OCI-LY1 (cell line): ENCODE data around the gene GGCT.
"Not testable (repeated sequence)": the region's sequence is repeated elsewhere in the genome, so short reads cannot be mapped to it uniquely, and the experiment has no call there.

Source experiments
- H2AFZ ChIP-seq: fragments of 200-600 bp; sonication (generic), shearing (Covaris generic); 2 replicates; pipeline ENCODE4 v1.6.0; 2014; ENCODE audit warnings: antibody characterized with exemption, mild to moderate bottlenecking, low read length
- H3F3A ChIP-seq: fragments of 200-600 bp; sonication (generic), shearing (Covaris generic); 2 replicates; pipeline ENCODE4 v1.6.0; 2014; ENCODE audit warnings: mild to moderate bottlenecking, antibody characterized with exemption, low read length, moderate library complexity; ENCODE audit not compliant: insufficient read depth
- H3K27ac ChIP-seq: fragments of 200-600 bp; sonication (generic); 2 replicates; pipeline ENCODE4 v1.5.1; 2014; ENCODE audit warnings: low read length, mixed run types, mild to moderate bottlenecking, low read depth; ENCODE audit not compliant: poor library complexity, severe bottlenecking
- H3K27me3 ChIP-seq: fragments of 200-600 bp; sonication (generic); 2 replicates; pipeline ENCODE4 v1.6.0; 2014; ENCODE audit warnings: antibody characterized with exemption, mild to moderate bottlenecking, low read length, moderate library complexity; ENCODE audit not compliant: insufficient read depth
- H3K36me3 ChIP-seq: fragments of 200-600 bp; sonication (generic); 2 replicates; pipeline ENCODE4 v1.6.1; 2014; ENCODE audit warnings: mild to moderate bottlenecking, antibody characterized with exemption, low read length, moderate library complexity, mixed read lengths; ENCODE audit not compliant: insufficient read depth
- H3K4me1 ChIP-seq: fragments of 200-600 bp; sonication (generic); 2 replicates; pipeline ENCODE4 v1.5.1; 2014; ENCODE audit warnings: mild to moderate bottlenecking, low read length, moderate library complexity; ENCODE audit not compliant: insufficient read depth, severe bottlenecking
- H3K4me2 ChIP-seq: fragments of 200-600 bp; sonication (generic), shearing (Covaris generic); 2 replicates; pipeline ENCODE4 v1.6.1; 2014; ENCODE audit warnings: low read length
- H3K4me3 ChIP-seq: fragments of 200-600 bp; sonication (generic); 2 replicates; pipeline ENCODE4 v1.5.1; 2014; ENCODE audit warnings: low read length, low read depth, mild to moderate bottlenecking, mixed read lengths; ENCODE audit not compliant: poor library complexity, severe bottlenecking
- H3K79me2 ChIP-seq: fragments of 200-600 bp; shearing (Covaris generic); 2 replicates; pipeline ENCODE4 v1.6.1; 2016; ENCODE audit warnings: mixed run types, low read length, mixed read lengths; ENCODE audit not compliant: insufficient read depth
- H3K9ac ChIP-seq: fragments of 200-600 bp; sonication (generic), shearing (Covaris generic); 2 replicates; pipeline ENCODE4 v1.6.1; 2014; ENCODE audit warnings: mild to moderate bottlenecking, low read length, mixed read lengths
- H3K9me2 ChIP-seq: fragments of 200-600 bp; sonication (generic), shearing (Covaris generic); 2 replicates; pipeline ENCODE4 v1.6.1; 2014; ENCODE audit warnings: low read depth, mild to moderate bottlenecking, low read length, mixed read lengths
- H3K9me3 ChIP-seq: fragments of 200-600 bp; shearing (Covaris generic); 2 replicates; pipeline ENCODE4 v1.6.1; 2014; ENCODE audit warnings: low read length, mixed read lengths
- H4K20me1 ChIP-seq: fragments of 200-600 bp; sonication (generic), shearing (Covaris generic); 2 replicates; pipeline ENCODE4 v1.6.0; 2016; ENCODE audit warnings: mild to moderate bottlenecking, low read length; ENCODE audit not compliant: insufficient read depth
- EZH2 ChIP-seq: fragments of 200-600 bp; sonication (generic), shearing (Covaris generic); IDR thresholded peaks from 2 replicates; pipeline ENCODE4 v1.8.0; 2017; ENCODE audit warnings: borderline replicate concordance, mixed run types, mild to moderate bottlenecking, antibody characterized with exemption, low read length, moderate library complexity, mixed read lengths
- TF ChIP-seq, protein P1 (sequence below): fragments of 200-600 bp; sonication (generic), shearing (Covaris generic); IDR thresholded peaks from 2 replicates; pipeline ENCODE4 v1.5.1; 2017; ENCODE audit warnings: mild to moderate bottlenecking, antibody characterized with exemption, low read length, moderate library complexity, mixed read lengths

The GGCT gene

DNA sequence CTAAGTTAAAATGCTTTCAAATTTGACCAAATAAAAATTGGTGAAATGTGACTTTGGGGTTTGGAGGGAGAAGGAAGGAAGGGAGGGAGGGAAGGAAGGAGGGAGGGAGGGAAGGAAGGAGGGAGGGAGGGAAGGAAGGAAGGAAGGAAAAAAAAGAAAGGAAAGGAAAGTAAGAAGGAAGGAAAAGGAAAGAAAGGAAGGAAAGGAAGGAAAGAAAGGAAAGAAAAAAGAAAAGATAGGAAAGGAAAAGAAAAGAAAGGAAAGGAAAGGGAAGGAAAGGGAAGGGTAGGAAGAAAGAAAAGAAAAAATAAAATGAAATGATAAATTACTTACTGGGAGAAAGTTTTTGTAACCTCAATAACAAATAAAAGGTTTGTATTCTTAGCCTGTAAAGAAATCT is 24.1 kb upstream of the GGCT start:
- H4K20me1 ChIP-seq = no peaks in the 10 kb centered on the region
- H3K36me3 ChIP-seq = no peaks in the 10 kb centered on the region
- no peaks in the 10 kb centered on the region for H3K4me1 ChIP-seq
- no peak overlapping the region for H2AFZ ChIP-seq
- no peak overlapping the region for H3K4me3 ChIP-seq
- H3K9me3 ChIP-seq = no peaks in the 10 kb centered on the region
- H3K9ac ChIP-seq = no peak overlapping the region
- H3F3A ChIP-seq = no peaks in the 10 kb centered on the region
- H3K27me3 ChIP-seq = no peaks in the 10 kb centered on the region
- H3K9me2 ChIP-seq = no peaks in the 10 kb centered on the region
- no peaks in the 10 kb centered on the region for H3K79me2 ChIP-seq
- TF ChIP-seq EZH2 = no peak
- TF ChIP-seq, protein P1, sequence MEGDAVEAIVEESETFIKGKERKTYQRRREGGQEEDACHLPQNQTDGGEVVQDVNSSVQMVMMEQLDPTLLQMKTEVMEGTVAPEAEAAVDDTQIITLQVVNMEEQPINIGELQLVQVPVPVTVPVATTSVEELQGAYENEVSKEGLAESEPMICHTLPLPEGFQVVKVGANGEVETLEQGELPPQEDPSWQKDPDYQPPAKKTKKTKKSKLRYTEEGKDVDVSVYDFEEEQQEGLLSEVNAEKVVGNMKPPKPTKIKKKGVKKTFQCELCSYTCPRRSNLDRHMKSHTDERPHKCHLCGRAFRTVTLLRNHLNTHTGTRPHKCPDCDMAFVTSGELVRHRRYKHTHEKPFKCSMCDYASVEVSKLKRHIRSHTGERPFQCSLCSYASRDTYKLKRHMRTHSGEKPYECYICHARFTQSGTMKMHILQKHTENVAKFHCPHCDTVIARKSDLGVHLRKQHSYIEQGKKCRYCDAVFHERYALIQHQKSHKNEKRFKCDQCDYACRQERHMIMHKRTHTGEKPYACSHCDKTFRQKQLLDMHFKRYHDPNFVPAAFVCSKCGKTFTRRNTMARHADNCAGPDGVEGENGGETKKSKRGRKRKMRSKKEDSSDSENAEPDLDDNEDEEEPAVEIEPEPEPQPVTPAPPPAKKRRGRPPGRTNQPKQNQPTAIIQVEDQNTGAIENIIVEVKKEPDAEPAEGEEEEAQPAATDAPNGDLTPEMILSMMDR = no peak
- H3K27ac ChIP-seq = no peak overlapping the region
- H3K4me2 ChIP-seq = no peak overlapping the region

DNA sequence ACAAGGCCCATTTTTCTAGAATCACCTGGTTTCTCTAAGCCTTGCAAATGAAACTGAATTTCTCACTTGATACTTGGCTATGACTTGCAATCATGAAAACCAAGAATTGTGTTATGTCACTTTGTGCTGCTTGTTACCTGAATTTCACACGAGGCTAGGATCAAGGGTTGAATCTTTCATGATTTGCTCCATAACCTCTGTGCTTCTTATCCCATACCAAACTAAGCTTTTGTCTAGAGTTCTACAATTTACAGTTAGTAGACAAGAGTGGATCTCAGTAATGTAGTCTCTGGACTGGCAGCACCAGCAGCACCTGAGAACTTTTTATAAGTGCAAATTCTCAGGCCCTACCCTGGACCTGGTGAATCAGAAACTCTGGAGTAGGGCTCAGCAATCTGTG is 22.7 kb upstream of the GGCT start:
- not testable (repeated sequence) for H3K4me2 ChIP-seq, H3F3A ChIP-seq, H3K9ac ChIP-seq, H3K36me3 ChIP-seq, H3K9me2 ChIP-seq, H3K27ac ChIP-seq, H2AFZ ChIP-seq, H3K79me2 ChIP-seq, H3K9me3 ChIP-seq, H4K20me1 ChIP-seq, H3K4me1 ChIP-seq, H3K27me3 ChIP-seq, H3K4me3 ChIP-seq

DNA sequence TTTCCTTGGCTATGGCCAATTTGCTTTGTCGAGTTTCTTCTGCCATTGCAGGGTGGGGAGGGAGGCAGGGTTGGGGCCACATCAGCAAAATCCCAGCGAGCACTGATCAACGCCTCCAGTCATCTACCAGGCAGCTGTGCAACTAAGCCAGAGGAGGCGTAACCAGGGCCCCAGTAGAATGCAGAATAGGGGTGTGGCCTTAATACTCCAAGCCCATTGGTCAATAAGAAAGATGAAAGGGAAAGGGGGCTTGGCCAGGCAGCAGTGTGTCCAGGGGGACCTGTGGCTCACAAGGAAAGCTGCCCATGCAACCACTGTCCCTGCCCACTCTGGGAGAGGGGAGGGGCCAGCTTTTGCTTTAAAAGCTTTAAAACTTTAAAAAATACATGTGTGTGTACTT is 21.5 kb upstream of the GGCT start:
- Histone ChIP-seq H3K9me2 (no peaks in the 10 kb centered on the region), H4K20me1 (no peaks in the 10 kb centered on the region), H3K79me2 (no peaks in the 10 kb centered on the region), H3K9ac (no peak overlapping the region), H3K27ac (no peak overlapping the region), H3K36me3 (no peaks in the 10 kb centered on the region), H3K4me2 (no peak overlapping the region), H3K27me3 (no peaks in the 10 kb centered on the region), H2AFZ (no peak overlapping the region), H3K9me3 (no peaks in the 10 kb centered on the region), H3F3A (no peaks in the 10 kb centered on the region), H3K4me3 (no peak overlapping the region), H3K4me1 (no peaks in the 10 kb centered on the region)
- TF ChIP-seq, protein P1 = no peak
- no peak for TF ChIP-seq EZH2

- Histone ChIP-seq H2AFZ (no peak overlapping the region), H3K4me3 (no peak overlapping the region), H3K79me2 (no peaks in the 10 kb centered on the region), H3K9ac (no peak overlapping the region), H3K4me2 (no peak overlapping the region), H3K27me3 (no peaks in the 10 kb centered on the region), H3F3A (no peaks in the 10 kb centered on the region), H3K9me3 (no peaks in the 10 kb centered on the region), H3K36me3 (no peaks in the 10 kb centered on the region), H3K4me1 (no peaks in the 10 kb centered on the region), H3K9me2 (no peaks in the 10 kb centered on the region), H3K27ac (no peak overlapping the region), H4K20me1 (no peaks in the 10 kb centered on the region)
- TF ChIP-seq, protein P1 = no peak
- no peak for TF ChIP-seq EZH2
Measured at GRCh38 chr7:30525429-30525828, 20.8 kb upstream of the GGCT start.
